ENCODE measurements around the gene ZEB1.

ZEB1 gene

GRCh38 chr10:31468536-31468859 lies 149.5 kb downstream of the ZEB1 start:
- no peaks in the 10 kb centered on the region for H3F3A ChIP-seq (ENCODE audit: insufficient read depth)
- H3K27ac ChIP-seq (ENCODE audit: low read depth, low read length) = no peak overlapping the region
- H3K9me3 ChIP-seq (ENCODE audit: insufficient read depth, low read length) = peaks cover 3% of the 10 kb centered on the region; the same call in 1 of the 2 replicates
- no peak overlapping the region for H3K4me2 ChIP-seq (ENCODE audit: low read depth, low read length, poor library complexity, severe bottlenecking)
- TF ChIP-seq EZH2phosphoT487 (conservative IDR thresholded peaks at IDR 0.05; ENCODE audit: low read length) (no peak), CTCF (IDR thresholded peaks at IDR 0.05; ENCODE audit: insufficient read depth, low read length, poor library complexity, severe bottlenecking) (no peak)
- peaks cover 18% of the 10 kb centered on the region for H3K36me3 ChIP-seq (ENCODE audit: low read length)
- no peaks in the 10 kb centered on the region for H4K20me1 ChIP-seq (ENCODE audit: low read depth, low read length)
- no peak overlapping the region for H3K9ac ChIP-seq (ENCODE audit: low read length)
- H3K79me2 ChIP-seq (ENCODE audit: insufficient read depth, low read length) = no peaks in the 10 kb centered on the region
- H3K9me2 ChIP-seq (replicated peaks; ENCODE audit: insufficient read depth, low read length) = no peaks in the 10 kb centered on the region
- H3K4me3 ChIP-seq (ENCODE audit: insufficient read depth, low read length, poor library complexity, severe bottlenecking) = no peak overlapping the region
- H3K27me3 ChIP-seq (ENCODE audit: low read length) = no peaks in the 10 kb centered on the region
- H2AFZ ChIP-seq (ENCODE audit: low read depth, low read length, severe bottlenecking) = no peak overlapping the region

GRCh38 chr10:31475519-31475918 lies 156.5 kb downstream of the ZEB1 start:
- Histone ChIP-seq H3K27ac (ENCODE audit: low read depth, low read length) (no peak overlapping the region), H3K9ac (ENCODE audit: low read length) (no peak overlapping the region), H3K9me2 (replicated peaks; ENCODE audit: insufficient read depth, low read length) (no peaks in the 10 kb centered on the region), H3K4me3 (ENCODE audit: insufficient read depth, low read length, poor library complexity, severe bottlenecking) (no peak overlapping the region), H3F3A (ENCODE audit: insufficient read depth) (no peaks in the 10 kb centered on the region), H3K4me2 (ENCODE audit: low read depth, low read length, poor library complexity, severe bottlenecking) (no peak overlapping the region), H3K27me3 (ENCODE audit: low read length) (no peaks in the 10 kb centered on the region), H4K20me1 (ENCODE audit: low read depth, low read length) (no peaks in the 10 kb centered on the region), H3K36me3 (ENCODE audit: low read length) (no peaks in the 10 kb centered on the region), H3K9me3 (ENCODE audit: insufficient read depth, low read length) (no peaks in the 10 kb centered on the region), H3K79me2 (ENCODE audit: insufficient read depth, low read length) (no peaks in the 10 kb centered on the region), H2AFZ (ENCODE audit: low read depth, low read length, severe bottlenecking) (no peak overlapping the region)
- TF ChIP-seq CTCF (IDR thresholded peaks at IDR 0.05; ENCODE audit: insufficient read depth, low read length, poor library complexity, severe bottlenecking) (no peak), EZH2phosphoT487 (conservative IDR thresholded peaks at IDR 0.05; ENCODE audit: low read length) (no peak)

- no peaks in the 10 kb centered on the region for H3K36me3 ChIP-seq (ENCODE audit: low read length)
- H2AFZ ChIP-seq (ENCODE audit: low read depth, low read length, severe bottlenecking) = no peak overlapping the region
- no peaks in the 10 kb centered on the region for H3K27me3 ChIP-seq (ENCODE audit: low read length)
- H3K4me3 ChIP-seq (ENCODE audit: insufficient read depth, low read length, poor library complexity, severe bottlenecking) = no peak overlapping the region
- H3F3A ChIP-seq (ENCODE audit: insufficient read depth) = no peaks in the 10 kb centered on the region
- no peak for TF ChIP-seq CTCF (IDR thresholded peaks at IDR 0.05; ENCODE audit: insufficient read depth, low read length, poor library complexity, severe bottlenecking)
- no peak for TF ChIP-seq EZH2phosphoT487 (conservative IDR thresholded peaks at IDR 0.05; ENCODE audit: low read length)
- no peak overlapping the region for H3K4me2 ChIP-seq (ENCODE audit: low read depth, low read length, poor library complexity, severe bottlenecking)
- no peaks in the 10 kb centered on the region for H4K20me1 ChIP-seq (ENCODE audit: low read depth, low read length)
- H3K79me2 ChIP-seq (ENCODE audit: insufficient read depth, low read length) = no peaks in the 10 kb centered on the region
- no peak overlapping the region for H3K27ac ChIP-seq (ENCODE audit: low read depth, low read length)
- H3K9me2 ChIP-seq (replicated peaks; ENCODE audit: insufficient read depth, low read length) = no peaks in the 10 kb centered on the region
- no peak overlapping the region for H3K9ac ChIP-seq (ENCODE audit: low read length)
- no peaks in the 10 kb centered on the region for H3K9me3 ChIP-seq (ENCODE audit: insufficient read depth, low read length)
Measured at GRCh38 chr10:31476088-31476487, 157.1 kb downstream of the ZEB1 start.

- no peak overlapping the region for H3K9ac ChIP-seq (ENCODE audit: low read length)
- no peaks in the 10 kb centered on the region for H3K9me3 ChIP-seq (ENCODE audit: insufficient read depth, low read length)
- no peaks in the 10 kb centered on the region for H3K27me3 ChIP-seq (ENCODE audit: low read length)
- TF ChIP-seq CTCF (IDR thresholded peaks at IDR 0.05; ENCODE audit: insufficient read depth, low read length, poor library complexity, severe bottlenecking) = no peak
- no peak for TF ChIP-seq EZH2phosphoT487 (conservative IDR thresholded peaks at IDR 0.05; ENCODE audit: low read length)
- no peak overlapping the region for H2AFZ ChIP-seq (ENCODE audit: low read depth, low read length, severe bottlenecking)
- H3K9me2 ChIP-seq (replicated peaks; ENCODE audit: insufficient read depth, low read length) = no peaks in the 10 kb centered on the region
- H3F3A ChIP-seq (ENCODE audit: insufficient read depth) = no peaks in the 10 kb centered on the region
- H3K4me2 ChIP-seq (ENCODE audit: low read depth, low read length, poor library complexity, severe bottlenecking) = no peak overlapping the region
- H3K36me3 ChIP-seq (ENCODE audit: low read length) = no peaks in the 10 kb centered on the region
- no peaks in the 10 kb centered on the region for H4K20me1 ChIP-seq (ENCODE audit: low read depth, low read length)
- no peak overlapping the region for H3K27ac ChIP-seq (ENCODE audit: low read depth, low read length)
- H3K4me3 ChIP-seq (ENCODE audit: insufficient read depth, low read length, poor library complexity, severe bottlenecking) = no peak overlapping the region
- H3K79me2 ChIP-seq (ENCODE audit: insufficient read depth, low read length) = no peaks in the 10 kb centered on the region
Measured at GRCh38 chr10:31477584-31477983, 158.6 kb downstream of the ZEB1 start.
